Fibroblast of lung (primary cell): ENCODE measurements around the gene APOBEC3A. TPM values are rescaled to one million over a fixed set of nuclear protein-coding genes. Genes with fewer than 3 reads are reported as not detected.

ENCODE experiments used
- DNase-seq, 2 donors: peaks; one replicate each; pipeline versions ENCODE4 v3.0.0 to v3.0.0-alpha.2; 2010; ENCODE audit warnings: low read depth in 2 of 2
- H2AFZ ChIP-seq: 2 replicates; pipeline ENCODE4 v1.5.1; 2012; ENCODE audit warnings: low read length, control low read depth, inconsistent platforms
- H3K27ac ChIP-seq: 2 replicates; pipeline ENCODE4 v1.5.1; 2011; ENCODE audit warnings: low read length, control low read depth; ENCODE audit not compliant: insufficient read depth
- H3K27me3 ChIP-seq: 2 replicates; pipeline ENCODE4 v1.5.1; 2011; ENCODE audit warnings: mild to moderate bottlenecking, low read length; ENCODE audit not compliant: control insufficient read depth, insufficient read depth
- H3K36me3 ChIP-seq: 2 replicates; pipeline ENCODE4 v1.5.1; 2011; ENCODE audit warnings: low read length; ENCODE audit not compliant: control insufficient read depth, insufficient read depth
- H3K4me1 ChIP-seq: 2 replicates; pipeline ENCODE4 v1.5.1; 2011; ENCODE audit warnings: low read length; ENCODE audit not compliant: control insufficient read depth, insufficient read depth; ENCODE audit errors: extremely low read depth
- H3K4me2 ChIP-seq: 2 replicates; pipeline ENCODE4 v1.5.1; 2011; ENCODE audit warnings: low read length, control low read depth; ENCODE audit not compliant: insufficient read depth; ENCODE audit errors: extremely low read depth
- H3K4me3 ChIP-seq, 4 experiments: fragments of 200-600 bp in 1 of 4; sonication (generic) in 1 of 4; replicated peaks in 1 of 4; 2 replicates each; pipeline ENCODE4 v1.5.1; 2011 to 2016; ENCODE audit warnings: low read length in 4 of 4, low read depth in 3 of 4, mild to moderate bottlenecking in 3 of 4, control low read depth in 2 of 4, inconsistent platforms in 1 of 4, mixed read lengths in 1 of 4; ENCODE audit not compliant: insufficient read depth in 1 of 4; ENCODE audit errors: control extremely low read depth in 1 of 4
- H3K79me2 ChIP-seq: 2 replicates; pipeline ENCODE4 v1.5.1; 2012; ENCODE audit warnings: mild to moderate bottlenecking, low read length, inconsistent platforms; ENCODE audit not compliant: control insufficient read depth, insufficient read depth
- H3K9ac ChIP-seq: 2 replicates; pipeline ENCODE4 v1.5.1; 2011; ENCODE audit warnings: mild to moderate bottlenecking, low read length, control low read depth; ENCODE audit not compliant: insufficient read depth
- H3K9me3 ChIP-seq: 2 replicates; pipeline ENCODE4 v1.5.1; 2012; ENCODE audit warnings: low read depth, low read length; ENCODE audit not compliant: control insufficient read depth, insufficient read depth
- H4K20me1 ChIP-seq: 2 replicates; pipeline ENCODE4 v1.5.1; 2011; ENCODE audit warnings: low read length; ENCODE audit not compliant: control insufficient read depth, insufficient read depth; ENCODE audit errors: extremely low read depth
- EZH2 ChIP-seq: IDR thresholded peaks from 2 replicates; pipeline ENCODE4 v1.5.1; 2012; ENCODE audit warnings: low read length, control low read depth, mild to moderate bottlenecking; ENCODE audit errors: missing control alignments
- polyA plus RNA-seq, 2 donors: library from polyadenylated mRNA; depleted of rRNA in 1 of 2; stranded (reverse) in 1 of 2; unstranded in 1 of 2; fragments of >200 nt; gene quantifications; 2 replicates each; pipeline ENCODE4 v1.2.1, GENCODE V29; 2011 to 2012; ENCODE audit warnings: missing spikeins in 1 of 2
- total RNA-seq: library from RNA; depleted of rRNA; stranded (reverse); fragments of >200 nt; gene quantifications from 2 replicates; pipeline ENCODE4 v1.2.1, GENCODE V29; 2014
- TF ChIP-seq, protein P1 (sequence below), 2 donors: IDR thresholded peaks in 1 of 2; conservative IDR thresholded peaks in 1 of 2; 1 replicate in 1 of 2; 2 replicates in 1 of 2; pipeline ENCODE4 v1.5.1; 2011 to 2012; ENCODE audit warnings: low read length in 2 of 2, control low read depth in 1 of 2, inconsistent platforms in 1 of 2, low read depth in 1 of 2, mild to moderate bottlenecking in 1 of 2

APOBEC3A gene
- total and polyA plus RNA-seq, 2 donors (not counting 1 experiment from before 2014, with no cell fraction given): not detected

DNA sequence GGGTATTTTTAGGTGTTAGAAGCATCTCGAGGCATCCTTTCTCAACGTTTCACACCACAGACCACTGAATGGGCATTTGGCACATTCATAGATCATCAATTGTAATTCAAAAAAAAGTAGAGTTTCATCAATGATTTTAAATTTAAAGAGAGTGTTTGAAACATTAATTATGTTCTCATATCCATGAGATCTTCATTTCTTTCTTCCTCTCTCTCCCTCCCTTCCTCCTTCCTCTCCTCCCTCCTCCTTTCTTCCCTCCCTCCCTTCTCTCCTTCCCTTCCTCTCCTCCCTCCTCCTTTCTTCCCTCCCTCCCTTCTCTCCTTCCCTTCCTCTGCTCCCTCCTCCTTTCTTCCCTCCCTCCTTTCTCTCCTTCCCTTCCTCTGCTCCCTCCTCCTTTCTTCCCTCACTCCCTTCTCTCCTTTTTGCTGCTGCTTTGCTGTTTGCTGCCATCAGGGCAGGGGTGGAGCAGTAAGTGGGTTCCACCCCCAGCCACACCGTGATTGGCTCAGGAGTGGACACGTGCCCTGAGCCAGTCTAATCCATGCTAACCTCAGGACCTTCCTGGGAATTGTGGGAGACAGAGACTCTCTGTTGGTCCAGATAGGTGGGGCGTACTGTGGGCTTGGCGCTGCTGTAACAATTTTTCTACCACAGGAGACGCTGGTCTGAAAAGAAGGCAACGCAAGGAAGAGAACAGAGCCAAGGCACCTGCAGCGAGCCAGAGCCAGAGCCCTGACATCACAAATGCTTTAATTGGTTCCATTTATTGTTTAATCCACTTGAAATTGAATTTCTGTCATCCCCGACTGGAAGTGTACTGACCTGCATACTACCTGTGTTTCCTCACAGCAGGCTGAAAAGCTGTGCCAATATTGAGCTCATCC lies 33.7 kb upstream of the APOBEC3A start:
- Histone ChIP-seq H2AFZ (peak overlapping the region; percentile 63), H4K20me1 (no peaks in the 10 kb centered on the region), H3K4me2 (peak overlapping the region; percentile 67), H3K27me3 (peaks cover 2% of the 10 kb centered on the region), H3K9me3 (no peaks in the 10 kb centered on the region), H3K9ac (no peak overlapping the region), H3K27ac (peak overlapping the region; percentile 48), H3K36me3 (no peaks in the 10 kb centered on the region), H3K4me1 (peaks cover 6% of the 10 kb centered on the region), H3K4me3 (peak overlapping the region in 3 of 4 experiments; percentile 2 to 55 (median 38)), H3K79me2 (no peaks in the 10 kb centered on the region)
- DNase-seq: peak; percentile 91 to 92
- TF ChIP-seq EZH2: no peak
- TF ChIP-seq, protein P1, sequence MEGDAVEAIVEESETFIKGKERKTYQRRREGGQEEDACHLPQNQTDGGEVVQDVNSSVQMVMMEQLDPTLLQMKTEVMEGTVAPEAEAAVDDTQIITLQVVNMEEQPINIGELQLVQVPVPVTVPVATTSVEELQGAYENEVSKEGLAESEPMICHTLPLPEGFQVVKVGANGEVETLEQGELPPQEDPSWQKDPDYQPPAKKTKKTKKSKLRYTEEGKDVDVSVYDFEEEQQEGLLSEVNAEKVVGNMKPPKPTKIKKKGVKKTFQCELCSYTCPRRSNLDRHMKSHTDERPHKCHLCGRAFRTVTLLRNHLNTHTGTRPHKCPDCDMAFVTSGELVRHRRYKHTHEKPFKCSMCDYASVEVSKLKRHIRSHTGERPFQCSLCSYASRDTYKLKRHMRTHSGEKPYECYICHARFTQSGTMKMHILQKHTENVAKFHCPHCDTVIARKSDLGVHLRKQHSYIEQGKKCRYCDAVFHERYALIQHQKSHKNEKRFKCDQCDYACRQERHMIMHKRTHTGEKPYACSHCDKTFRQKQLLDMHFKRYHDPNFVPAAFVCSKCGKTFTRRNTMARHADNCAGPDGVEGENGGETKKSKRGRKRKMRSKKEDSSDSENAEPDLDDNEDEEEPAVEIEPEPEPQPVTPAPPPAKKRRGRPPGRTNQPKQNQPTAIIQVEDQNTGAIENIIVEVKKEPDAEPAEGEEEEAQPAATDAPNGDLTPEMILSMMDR (conservative IDR thresholded peaks at IDR 0.05 in 1 of 2, IDR thresholded peaks at IDR 0.05 in 1 of 2; ENCODE audit: low read depth in 1 of 2, low read length in 2 of 2): peak in 1 of 2 donors; percentile 47

DNA sequence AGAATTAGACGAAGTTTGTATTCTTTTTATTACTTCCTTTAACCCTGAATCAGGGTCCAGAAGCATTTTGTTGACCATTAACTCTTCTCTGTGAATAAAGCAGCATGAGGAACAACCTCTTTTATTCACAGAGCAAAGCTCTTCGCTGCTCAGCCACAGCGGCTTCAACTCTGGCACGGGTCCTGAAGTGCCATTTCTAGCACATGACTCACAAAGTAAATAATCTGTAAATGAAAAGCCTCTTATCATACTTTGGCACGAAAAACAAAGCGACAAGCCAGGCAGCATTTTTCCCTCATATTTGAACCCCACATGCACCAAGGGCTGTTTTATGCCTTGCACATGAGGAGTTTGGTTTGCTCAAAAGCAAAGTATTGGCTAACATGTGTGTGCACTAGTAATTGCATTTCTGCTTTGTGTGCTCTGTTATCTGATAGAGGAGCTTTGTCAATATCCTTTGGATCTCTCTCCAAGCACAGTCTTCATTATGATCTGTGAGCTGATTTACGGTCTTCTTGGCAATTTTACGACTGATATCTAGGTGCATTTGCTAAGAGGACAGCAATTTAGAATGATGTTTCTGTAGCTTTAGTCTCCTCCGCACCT lies 33.0 kb upstream of the APOBEC3A start:
- no peaks in the 10 kb centered on the region for H3K79me2 ChIP-seq
- H3K27ac ChIP-seq: peak overlapping the region; percentile 48
- DNase-seq: peak; percentile 94 to 96
- no peaks in the 10 kb centered on the region for H4K20me1 ChIP-seq
- H3K4me3 ChIP-seq: peak overlapping the region in 2 of 4 experiments; percentile 38 to 55
- no peak for TF ChIP-seq EZH2
- TF ChIP-seq, protein P1 (conservative IDR thresholded peaks at IDR 0.05 in 1 of 2, IDR thresholded peaks at IDR 0.05 in 1 of 2; ENCODE audit: low read depth in 1 of 2, low read length in 2 of 2): no peak
- H3K9ac ChIP-seq: no peak overlapping the region
- no peaks in the 10 kb centered on the region for H3K36me3 ChIP-seq
- H3K4me1 ChIP-seq: peaks cover 6% of the 10 kb centered on the region
- no peaks in the 10 kb centered on the region for H3K27me3 ChIP-seq
- peak overlapping the region; percentile 67 for H3K4me2 ChIP-seq
- H3K9me3 ChIP-seq: no peaks in the 10 kb centered on the region
- H2AFZ ChIP-seq: no peak overlapping the region

DNA sequence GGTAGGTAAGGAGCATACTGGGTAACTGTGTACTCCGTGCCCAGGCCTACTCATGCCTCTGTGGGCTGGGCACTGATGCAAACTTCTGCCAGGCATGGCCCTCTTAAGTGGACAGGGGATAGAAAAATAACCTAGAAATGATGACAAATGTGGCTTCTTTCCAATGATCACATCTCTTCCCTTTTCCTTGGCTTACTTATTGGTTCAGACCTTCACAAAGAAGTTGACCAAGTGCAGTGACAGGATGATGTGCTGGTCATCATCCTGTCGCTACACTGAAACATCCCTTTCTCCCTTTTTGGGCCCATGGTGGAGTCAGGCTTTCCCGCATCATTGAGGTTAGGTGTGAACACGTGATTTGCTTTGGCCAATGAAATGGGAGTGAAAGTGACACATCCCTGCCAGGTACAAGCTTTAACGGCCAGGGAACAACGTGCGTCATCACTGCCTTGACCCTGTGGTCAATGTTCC lies 31.8 kb upstream of the APOBEC3A start:
- Histone ChIP-seq H3K27me3 (no peaks in the 10 kb centered on the region), H3K4me2 (no peak overlapping the region), H3K27ac (no peak overlapping the region), H3K4me3 (no peak overlapping the region), H3K36me3 (no peaks in the 10 kb centered on the region), H3K9ac (no peak overlapping the region), H2AFZ (no peak overlapping the region), H4K20me1 (no peaks in the 10 kb centered on the region), H3K9me3 (no peaks in the 10 kb centered on the region), H3K4me1 (peaks cover 6% of the 10 kb centered on the region), H3K79me2 (no peaks in the 10 kb centered on the region)
- peak; percentile 3 to 52 for DNase-seq
- no peak for TF ChIP-seq EZH2
- TF ChIP-seq, protein P1 (conservative IDR thresholded peaks at IDR 0.05 in 1 of 2, IDR thresholded peaks at IDR 0.05 in 1 of 2; ENCODE audit: low read depth in 1 of 2, low read length in 2 of 2): no peak
